HCT116 (cell line): ENCODE data around the gene INTS6. TPM values are rescaled to one million over a fixed set of nuclear protein-coding genes. Genes with fewer than 3 reads are reported as not detected.

Experiments
- ATAC-seq: fragments of 200-7000 bp; cut with Tn5 transposase; 2 replicates; pipeline ENCODE4 v1.9.1; 2020; ENCODE audit warnings: mild to moderate bottlenecking, moderate library complexity
- BruUV-seq: library from RNA; stranded (reverse); fragments of 400-500 nt; replicated peaks from 2 replicates; lab custom pipeline; 2021; lab: Mats Ljungman, UMichigan
- CTCF ChIA-PET: fragments of 300-600 bp; sonication (Branson Sonifier 250); formaldehyde crosslinking; loops from one replicate; lab custom pipeline; 2021; ENCODE audit warnings: antibody characterized with exemption; lab: Charles Lee
- POLR2A ChIA-PET: fragments of 300-600, 350-600 bp; sonication (Branson Sonifier 250); formaldehyde crosslinking; loops from one replicate; lab custom pipeline; 2021; ENCODE audit warnings: antibody characterized with exemption; lab: Charles Lee
- RAD21 ChIA-PET, 2 experiments: fragments of 300-600 bp; sonication (Branson Sonifier 250); formaldehyde crosslinking; loops; one replicate each; lab custom pipeline; 2023; ENCODE audit warnings: low total read pairs in 2 of 2; ENCODE audit not compliant: uncharacterized antibody in 2 of 2, unreplicated experiment in 2 of 2, low non-redundant PET in 1 of 2; lab: Charles Lee
- DNase-seq: peaks from one replicate; pipeline ENCODE4 v3.0.0-alpha.2; 2010; ENCODE audit warnings: low read depth, low spot score
- H2AFZ ChIP-seq: fragments of 200-600 bp; shearing (Covaris generic), sonication (generic); 2 replicates; pipeline ENCODE4 v1.6.1; 2017; ENCODE audit warnings: low read depth, mixed run types, mixed read lengths, antibody characterized with exemption, low read length; ENCODE audit not compliant: poor library complexity, severe bottlenecking
- H3K27ac ChIP-seq: 2 replicates; pipeline ENCODE4 v1.5.1; 2012; ENCODE audit warnings: low read depth, low read length
- H3K27me3 ChIP-seq: fragments of 200-600 bp; sonication (generic); 2 replicates; pipeline ENCODE4 v1.6.1; 2016; ENCODE audit warnings: mixed run types, low read length, mixed read lengths; ENCODE audit not compliant: insufficient read depth
- H3K36me3 ChIP-seq, 2 experiments: fragments of 200-500 bp in 1 of 2; fragments of 200-600 bp in 1 of 2; sonication (Bioruptor generic) in 1 of 2; sonication (generic) in 1 of 2; 2 replicates each; pipeline versions ENCODE4 v1.5.1 to v1.6.1; 2014 to 2016; ENCODE audit warnings: low read length in 2 of 2, inconsistent platforms in 1 of 2, mixed read lengths in 1 of 2, mixed run types in 1 of 2; ENCODE audit not compliant: insufficient read depth in 2 of 2, control insufficient read depth in 1 of 2
- H3K4me1 ChIP-seq, 2 experiments: fragments of 200-600 bp in 1 of 2; sonication (generic) in 1 of 2; 2 replicates each; pipeline versions ENCODE4 v1.5.1 to v1.6.1; 2012 to 2017; ENCODE audit warnings: low read length in 2 of 2, inconsistent platforms in 1 of 2, mild to moderate bottlenecking in 1 of 2, mixed read lengths in 1 of 2, mixed run types in 1 of 2, moderate library complexity in 1 of 2; ENCODE audit not compliant: insufficient read depth in 2 of 2, control insufficient read depth in 1 of 2
- H3K4me2 ChIP-seq: fragments of 200-600 bp; sonication (generic); 2 replicates; pipeline ENCODE4 v1.6.1; 2017; ENCODE audit warnings: mixed run types, low read length, mixed read lengths
- H3K4me3 ChIP-seq, 2 experiments: fragments of 200-600 bp in 1 of 2; sonication (generic) in 1 of 2; replicated peaks in 1 of 2; 2 replicates each; pipeline ENCODE4 v1.5.1; 2011 to 2016; ENCODE audit warnings: low read length in 2 of 2, control low read depth in 1 of 2, low read depth in 1 of 2, mild to moderate bottlenecking in 1 of 2, mixed read lengths in 1 of 2, mixed run types in 1 of 2
- H3K79me2 ChIP-seq: fragments of 200-600 bp; sonication (generic); 2 replicates; pipeline ENCODE4 v1.6.1; 2017; ENCODE audit warnings: mild to moderate bottlenecking, mixed run types, low read length, moderate library complexity, mixed read lengths; ENCODE audit not compliant: insufficient read depth
- H3K9ac ChIP-seq: fragments of 200-600 bp; sonication (generic); 2 replicates; pipeline ENCODE4 v1.6.1; 2016; ENCODE audit warnings: low read length, mixed read lengths
- H3K9me2 ChIP-seq: fragments of 200-600 bp; sonication (generic), shearing (Covaris generic); 2 replicates; pipeline ENCODE4 v1.6.1; 2017; ENCODE audit warnings: mixed run types, mild to moderate bottlenecking, moderate library complexity; ENCODE audit not compliant: insufficient read depth
- H3K9me3 ChIP-seq, 2 experiments: fragments of 200-500 bp in 1 of 2; fragments of 200-600 bp in 1 of 2; sonication (Bioruptor generic) in 1 of 2; sonication (generic) in 1 of 2; 2 replicates each; pipeline ENCODE4 v1.6.1; 2014 to 2017; ENCODE audit warnings: low read length in 2 of 2, mixed read lengths in 2 of 2, inconsistent platforms in 1 of 2, low read depth in 1 of 2, mild to moderate bottlenecking in 1 of 2, mixed run types in 1 of 2, moderate library complexity in 1 of 2; ENCODE audit not compliant: control insufficient read depth in 1 of 2, insufficient read depth in 1 of 2
- H4K20me1 ChIP-seq: fragments of 200-600 bp; sonication (generic), shearing (Covaris generic); 2 replicates; pipeline ENCODE4 v1.6.1; 2017; ENCODE audit warnings: mixed run types, mild to moderate bottlenecking, moderate library complexity; ENCODE audit not compliant: insufficient read depth
- CBX3 ChIP-seq: IDR thresholded peaks from 2 replicates; pipeline ENCODE4 v1.6.1; 2012; ENCODE audit warnings: low read depth
- CEBPB ChIP-seq: IDR thresholded peaks from 2 replicates; pipeline ENCODE4 v1.6.1; 2012; ENCODE audit warnings: low read depth
- ELF1 ChIP-seq: IDR thresholded peaks from 2 replicates; pipeline ENCODE4 v1.6.1; 2012; ENCODE audit warnings: low read depth, borderline replicate concordance
- EZH2 ChIP-seq: fragments of 200-600 bp; sonication (generic); IDR thresholded peaks from 2 replicates; pipeline ENCODE4 v1.6.1; 2017; ENCODE audit warnings: antibody characterized with exemption, mixed run types
- EZH2phosphoT487 ChIP-seq: fragments of 200-600 bp; IDR thresholded peaks from 2 replicates; pipeline ENCODE4 v1.6.1; 2018; ENCODE audit warnings: antibody characterized with exemption, borderline replicate concordance
- FOSL1 ChIP-seq: IDR thresholded peaks from 2 replicates; pipeline ENCODE4 v1.6.1; 2012; ENCODE audit warnings: low read depth
- POLR2A ChIP-seq: IDR thresholded peaks from 2 replicates; pipeline ENCODE4 v1.7.0; 2011; ENCODE audit warnings: borderline replicate concordance; ENCODE audit not compliant: insufficient read depth, insufficient read length; ENCODE audit errors: extremely low read depth
- POLR2AphosphoS5 ChIP-seq: IDR thresholded peaks from 2 replicates; pipeline ENCODE4 v1.6.1; 2011; ENCODE audit warnings: mild to moderate bottlenecking, low read depth, low read length, moderate library complexity
- RAD21 ChIP-seq: IDR thresholded peaks from 2 replicates; pipeline ENCODE4 v1.6.1; 2012; ENCODE audit warnings: low read depth, mild to moderate bottlenecking
- SIN3A ChIP-seq: IDR thresholded peaks from 2 replicates; pipeline ENCODE4 v1.6.1; 2012; ENCODE audit warnings: low read depth
- TCF7L2 ChIP-seq: IDR thresholded peaks from 2 replicates; pipeline ENCODE4 v1.7.0; 2011; ENCODE audit warnings: borderline replicate concordance, inconsistent platforms; ENCODE audit not compliant: insufficient read depth, insufficient read length; ENCODE audit errors: extremely low read depth
- YY1 ChIP-seq: IDR thresholded peaks from 2 replicates; pipeline ENCODE4 v1.6.1; 2011; ENCODE audit warnings: low read length, low read depth, moderate library complexity, mild to moderate bottlenecking; ENCODE audit not compliant: insufficient replicate concordance; ENCODE audit errors: extremely low read depth
- ZFX ChIP-seq: fragments of 450-650 bp; IDR thresholded peaks from 2 replicates; pipeline ENCODE4 v1.6.1; 2017
- ZNF274 ChIP-seq: fragments of 200-500 bp; sonication (Bioruptor generic); IDR thresholded peaks from 2 replicates; pipeline ENCODE4 v1.6.1; 2014; ENCODE audit warnings: mild to moderate bottlenecking, low read depth, low read length, inconsistent platforms
- intact Hi-C: fragments of 100-400 bp; cut with micrococcal nuclease; formaldehyde crosslinking; loops from 2 replicates; pipeline ENCODE4 v1.10.0; 2022
- total RNA-seq: library from RNA; stranded (reverse); gene quantifications from one replicate; pipeline ENCODE4 v1.2.1, GENCODE V29; 2021; ENCODE audit not compliant: unreplicated experiment
- TF ChIP-seq, protein P1 (sequence below): IDR thresholded peaks from 2 replicates; pipeline ENCODE4 v1.6.1; 2012; ENCODE audit warnings: low read depth
- TF ChIP-seq, protein P2 (sequence below), 3 experiments: fragments of 200-600 bp in 1 of 3; sonication (generic) in 1 of 3; IDR thresholded peaks in 2 of 3; conservative IDR thresholded peaks in 1 of 3; 2 replicates each; pipeline ENCODE4 v1.5.1; 2012 to 2017; ENCODE audit warnings: low read depth in 2 of 3, low read length in 2 of 3, antibody characterized with exemption in 1 of 3, borderline replicate concordance in 1 of 3, control low read depth in 1 of 3, mild to moderate bottlenecking in 1 of 3, mixed read lengths in 1 of 3, mixed run types in 1 of 3, moderate library complexity in 1 of 3; ENCODE audit not compliant: insufficient read depth in 1 of 3
- TF ChIP-seq, protein P3 (sequence below): IDR thresholded peaks from 2 replicates; pipeline ENCODE4 v1.6.1; 2012
- TF ChIP-seq, protein P4 (sequence below): IDR thresholded peaks from 2 replicates; pipeline ENCODE4 v1.6.1; 2012

The INTS6 gene
- total RNA-seq, 1 experiment from 2014 or later, result 44.7 TPM

DNA sequence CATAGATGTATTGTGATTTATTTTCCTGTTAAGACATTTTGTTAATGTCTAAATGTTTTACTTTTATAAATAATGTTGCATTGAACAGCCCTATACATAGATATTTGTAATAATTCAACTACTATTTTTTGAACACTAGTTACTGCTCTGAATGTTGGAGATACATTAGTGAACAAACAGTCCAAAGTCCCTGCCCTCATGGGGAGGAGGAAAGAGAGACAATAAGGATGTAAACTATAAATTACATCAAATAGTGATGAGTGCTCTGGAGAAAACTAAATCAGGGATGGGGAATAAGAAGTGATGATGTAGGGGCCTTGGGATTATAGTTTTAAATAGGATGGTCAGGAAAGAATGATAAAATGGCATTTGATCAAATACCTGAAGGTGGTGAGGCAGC, 12.3 kb upstream of the INTS6 start:
- Histone ChIP-seq H3K36me3 (no peaks in the 10 kb centered on the region), H4K20me1 (no peaks in the 10 kb centered on the region), H3K9me2 (0 out of 2 replicates have a peak, but pooled peaks cover 2% of the 10 kb centered on the region), H3K4me1 (no peaks in the 10 kb centered on the region), H3K79me2 (no peaks in the 10 kb centered on the region), H3K9ac (no peak overlapping the region), H3K4me3 (no peak overlapping the region), H3K27me3 (no peaks in the 10 kb centered on the region), H3K4me2 (no peak overlapping the region), H2AFZ (no peak overlapping the region), H3K9me3 (no peaks in the 10 kb centered on the region), H3K27ac (no peak overlapping the region)
- no peak for ATAC-seq
- intact Hi-C loops, result no loop called here
- DNase-seq, result no peak
- ChIA-PET RAD21 (no interaction called here), POLR2A (interaction anchor here (1.6 kb wide), 1 partner anchor 12 kb away, joined by 11 read pairs; the partner anchor contains the start of gene INTS6), CTCF (no interaction called here)
- BruUV-seq, result no TSS peak
- TF ChIP-seq SIN3A (no peak), YY1 (no peak), CEBPB (no peak), POLR2A (no peak), POLR2AphosphoS5 (no peak), ZFX (no peak), RAD21 (no peak), TCF7L2 (no peak), ZNF274 (no peak), EZH2 (no peak), EZH2phosphoT487 (no peak), CBX3 (no peak), ELF1 (no peak), FOSL1 (no peak)
- TF ChIP-seq, protein P1, sequence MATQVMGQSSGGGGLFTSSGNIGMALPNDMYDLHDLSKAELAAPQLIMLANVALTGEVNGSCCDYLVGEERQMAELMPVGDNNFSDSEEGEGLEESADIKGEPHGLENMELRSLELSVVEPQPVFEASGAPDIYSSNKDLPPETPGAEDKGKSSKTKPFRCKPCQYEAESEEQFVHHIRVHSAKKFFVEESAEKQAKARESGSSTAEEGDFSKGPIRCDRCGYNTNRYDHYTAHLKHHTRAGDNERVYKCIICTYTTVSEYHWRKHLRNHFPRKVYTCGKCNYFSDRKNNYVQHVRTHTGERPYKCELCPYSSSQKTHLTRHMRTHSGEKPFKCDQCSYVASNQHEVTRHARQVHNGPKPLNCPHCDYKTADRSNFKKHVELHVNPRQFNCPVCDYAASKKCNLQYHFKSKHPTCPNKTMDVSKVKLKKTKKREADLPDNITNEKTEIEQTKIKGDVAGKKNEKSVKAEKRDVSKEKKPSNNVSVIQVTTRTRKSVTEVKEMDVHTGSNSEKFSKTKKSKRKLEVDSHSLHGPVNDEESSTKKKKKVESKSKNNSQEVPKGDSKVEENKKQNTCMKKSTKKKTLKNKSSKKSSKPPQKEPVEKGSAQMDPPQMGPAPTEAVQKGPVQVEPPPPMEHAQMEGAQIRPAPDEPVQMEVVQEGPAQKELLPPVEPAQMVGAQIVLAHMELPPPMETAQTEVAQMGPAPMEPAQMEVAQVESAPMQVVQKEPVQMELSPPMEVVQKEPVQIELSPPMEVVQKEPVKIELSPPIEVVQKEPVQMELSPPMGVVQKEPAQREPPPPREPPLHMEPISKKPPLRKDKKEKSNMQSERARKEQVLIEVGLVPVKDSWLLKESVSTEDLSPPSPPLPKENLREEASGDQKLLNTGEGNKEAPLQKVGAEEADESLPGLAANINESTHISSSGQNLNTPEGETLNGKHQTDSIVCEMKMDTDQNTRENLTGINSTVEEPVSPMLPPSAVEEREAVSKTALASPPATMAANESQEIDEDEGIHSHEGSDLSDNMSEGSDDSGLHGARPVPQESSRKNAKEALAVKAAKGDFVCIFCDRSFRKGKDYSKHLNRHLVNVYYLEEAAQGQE, result no peak
- TF ChIP-seq, protein P2, sequence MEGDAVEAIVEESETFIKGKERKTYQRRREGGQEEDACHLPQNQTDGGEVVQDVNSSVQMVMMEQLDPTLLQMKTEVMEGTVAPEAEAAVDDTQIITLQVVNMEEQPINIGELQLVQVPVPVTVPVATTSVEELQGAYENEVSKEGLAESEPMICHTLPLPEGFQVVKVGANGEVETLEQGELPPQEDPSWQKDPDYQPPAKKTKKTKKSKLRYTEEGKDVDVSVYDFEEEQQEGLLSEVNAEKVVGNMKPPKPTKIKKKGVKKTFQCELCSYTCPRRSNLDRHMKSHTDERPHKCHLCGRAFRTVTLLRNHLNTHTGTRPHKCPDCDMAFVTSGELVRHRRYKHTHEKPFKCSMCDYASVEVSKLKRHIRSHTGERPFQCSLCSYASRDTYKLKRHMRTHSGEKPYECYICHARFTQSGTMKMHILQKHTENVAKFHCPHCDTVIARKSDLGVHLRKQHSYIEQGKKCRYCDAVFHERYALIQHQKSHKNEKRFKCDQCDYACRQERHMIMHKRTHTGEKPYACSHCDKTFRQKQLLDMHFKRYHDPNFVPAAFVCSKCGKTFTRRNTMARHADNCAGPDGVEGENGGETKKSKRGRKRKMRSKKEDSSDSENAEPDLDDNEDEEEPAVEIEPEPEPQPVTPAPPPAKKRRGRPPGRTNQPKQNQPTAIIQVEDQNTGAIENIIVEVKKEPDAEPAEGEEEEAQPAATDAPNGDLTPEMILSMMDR (IDR thresholded peaks at IDR 0.05 in 2 of 3, conservative IDR thresholded peaks at IDR 0.05 in 1 of 3; ENCODE audit: borderline replicate concordance in 1 of 3, insufficient read depth in 1 of 3, low read depth in 2 of 3, low read length in 2 of 3), result no peak
- TF ChIP-seq, protein P3, sequence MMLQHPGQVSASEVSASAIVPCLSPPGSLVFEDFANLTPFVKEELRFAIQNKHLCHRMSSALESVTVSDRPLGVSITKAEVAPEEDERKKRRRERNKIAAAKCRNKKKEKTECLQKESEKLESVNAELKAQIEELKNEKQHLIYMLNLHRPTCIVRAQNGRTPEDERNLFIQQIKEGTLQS, result no peak
- TF ChIP-seq, protein P4, sequence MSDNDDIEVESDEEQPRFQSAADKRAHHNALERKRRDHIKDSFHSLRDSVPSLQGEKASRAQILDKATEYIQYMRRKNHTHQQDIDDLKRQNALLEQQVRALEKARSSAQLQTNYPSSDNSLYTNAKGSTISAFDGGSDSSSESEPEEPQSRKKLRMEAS, result no peak
